Liver (tissue), 3 donors: ENCODE results near the gene MFSD6.

ENCODE experiments used
- CTCF ChIP-seq: fragments of 150-350 bp; IDR thresholded peaks from 2 replicates; pipeline ENCODE4 v1.5.1; 2017; ENCODE audit warnings: improper control_type of control experiment, low read depth, low read length; ENCODE audit not compliant: missing input control
- MAX ChIP-seq: IDR thresholded peaks from 2 replicates; pipeline ENCODE4 v1.6.1; 2016; ENCODE audit warnings: antibody characterized with exemption
- REST ChIP-seq: IDR thresholded peaks from 2 replicates; pipeline ENCODE4 v1.6.1; 2016; ENCODE audit warnings: antibody characterized with exemption, mild to moderate bottlenecking
- SP1 ChIP-seq: IDR thresholded peaks from 2 replicates; pipeline ENCODE4 v1.6.1; 2018; ENCODE audit warnings: antibody characterized with exemption, mild to moderate bottlenecking
- donor health status: healthy.
- donor health status: healthy.

GRCh38 chr2:190467575-190468083, 59.5 kb downstream of the MFSD6 start:
- TF ChIP-seq MAX: no peak
- TF ChIP-seq CTCF: no peak
- TF ChIP-seq REST: no peak
- no peak for TF ChIP-seq SP1
